Measurements from ENCODE around the gene MYBPHL.
A peak's percentile ranks its signal among the peaks of the same experiment; 100 is the strongest.

Gene MYBPHL, protein sequence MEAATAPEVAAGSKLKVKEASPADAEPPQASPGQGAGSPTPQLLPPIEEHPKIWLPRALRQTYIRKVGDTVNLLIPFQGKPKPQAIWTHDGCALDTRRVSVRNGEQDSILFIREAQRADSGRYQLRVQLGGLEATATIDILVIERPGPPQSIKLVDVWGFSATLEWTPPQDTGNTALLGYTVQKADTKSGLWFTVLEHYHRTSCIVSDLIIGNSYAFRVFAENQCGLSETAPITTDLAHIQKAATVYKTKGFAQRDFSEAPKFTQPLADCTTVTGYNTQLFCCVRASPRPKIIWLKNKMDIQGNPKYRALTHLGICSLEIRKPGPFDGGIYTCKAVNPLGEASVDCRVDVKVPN

GRCh38 chr1:109306832-109307273 is at the start of gene MYBPHL:
Gene MYBPHL, minus strand, starts transcription at chr1:109307011. Its CDS starts 20 bp downstream, at chr1:109306991.
- no peak for DNase-seq

- no peak for DNase-seq
Observed at GRCh38 chr1:109356505-109356904, 49.7 kb upstream of the MYBPHL start.

- no peak for DNase-seq
Observed at GRCh38 chr1:109354929-109355328, 48.1 kb upstream of the MYBPHL start.

DNA sequence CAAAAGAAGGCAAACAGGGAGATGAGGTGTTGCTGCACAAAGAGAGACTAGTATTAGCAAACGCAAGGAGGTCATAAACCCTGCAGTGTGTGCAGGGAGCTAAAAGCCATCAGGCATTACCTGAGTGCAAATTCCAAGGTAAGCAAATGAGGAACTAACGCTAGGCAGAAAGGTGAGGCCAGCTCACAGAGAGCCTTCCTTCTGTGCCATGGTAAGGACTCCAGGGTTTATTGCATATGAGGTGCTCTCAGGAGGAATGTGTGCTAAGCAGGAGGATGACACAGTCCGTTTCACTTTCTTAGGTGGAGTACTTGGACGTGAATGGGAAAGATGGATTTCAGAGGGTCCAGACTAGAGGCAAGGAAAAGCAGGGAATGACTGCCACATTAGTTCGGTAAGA is 44.6 kb upstream of the MYBPHL start:
- DNase-seq: no peak

DNA sequence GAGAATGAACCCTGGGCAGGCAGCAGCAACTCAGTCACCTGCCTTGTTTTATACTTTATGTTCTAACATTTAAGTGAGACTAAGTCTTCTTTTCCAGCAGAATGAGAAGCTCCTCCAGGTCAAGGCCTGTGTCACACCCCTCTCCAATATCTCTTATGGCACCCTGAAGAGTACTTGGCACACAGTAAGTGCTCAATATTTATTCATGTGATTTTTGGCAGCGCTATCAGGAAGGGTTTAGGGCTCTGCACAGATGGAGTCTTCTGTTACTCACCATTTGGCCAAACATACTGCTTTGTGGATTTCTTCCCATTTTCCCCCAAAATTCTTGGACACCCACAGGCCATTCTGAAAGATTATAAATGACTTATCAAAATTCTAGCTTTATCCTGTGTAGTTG is 43.8 kb upstream of the MYBPHL start:
- no peak for DNase-seq

- DNase-seq: no peak
Observed at GRCh38 chr1:109350182-109350581, 43.4 kb upstream of the MYBPHL start.

DNA sequence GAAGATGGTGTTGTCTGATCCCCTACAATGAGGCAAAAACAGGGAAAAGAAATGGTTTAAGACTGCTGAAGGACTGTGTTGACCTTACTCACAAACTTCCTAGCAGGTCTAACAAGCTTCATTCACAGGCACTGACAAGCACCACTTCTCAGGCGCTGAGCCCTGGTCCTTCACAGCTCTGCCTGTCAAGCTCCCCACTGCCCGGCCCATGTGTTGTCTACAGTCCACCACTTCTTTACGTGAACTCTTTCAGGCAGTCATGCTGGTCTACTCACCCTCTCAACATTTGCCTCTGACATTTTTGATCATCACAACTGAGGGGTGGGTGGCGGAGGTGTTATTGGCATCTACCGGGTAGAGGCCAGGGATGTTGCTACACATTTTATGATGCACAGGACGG is 40.7 kb upstream of the MYBPHL start:
- no peak for DNase-seq

GRCh38 chr1:109341944-109342930 is 35.4 kb upstream of the MYBPHL start:
- no peak for DNase-seq

- no peak for DNase-seq
Observed at GRCh38 chr1:109338608-109339007, 31.8 kb upstream of the MYBPHL start.

GRCh38 chr1:109338091-109338490 is 31.3 kb upstream of the MYBPHL start:
- DNase-seq: no peak

DNA sequence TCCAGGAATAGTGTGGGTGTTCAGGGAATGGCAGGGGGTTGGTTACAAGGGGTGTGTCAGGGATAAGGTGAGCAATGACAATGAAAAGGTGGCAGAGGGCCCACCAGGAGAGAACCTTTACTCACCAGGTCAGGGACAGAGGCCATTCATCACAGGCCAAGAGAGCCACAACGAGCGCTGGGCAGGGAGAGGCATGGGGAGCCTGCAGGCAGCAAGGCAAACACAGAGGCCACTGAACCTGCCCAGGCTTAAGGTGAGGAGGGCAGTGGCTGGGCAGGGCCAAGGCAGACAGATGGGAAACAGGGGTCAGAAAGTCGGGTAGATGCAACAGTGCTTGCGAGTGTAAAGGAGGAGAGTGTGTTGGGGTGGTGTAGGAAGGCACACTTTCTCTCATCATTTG is 28.3 kb upstream of the MYBPHL start:
- DNase-seq: no peak

- DNase-seq: no peak
Observed at GRCh38 chr1:109331113-109331512, 24.3 kb upstream of the MYBPHL start.

- no peak for DNase-seq
Observed at GRCh38 chr1:109327285-109327684, 20.5 kb upstream of the MYBPHL start.

DNA sequence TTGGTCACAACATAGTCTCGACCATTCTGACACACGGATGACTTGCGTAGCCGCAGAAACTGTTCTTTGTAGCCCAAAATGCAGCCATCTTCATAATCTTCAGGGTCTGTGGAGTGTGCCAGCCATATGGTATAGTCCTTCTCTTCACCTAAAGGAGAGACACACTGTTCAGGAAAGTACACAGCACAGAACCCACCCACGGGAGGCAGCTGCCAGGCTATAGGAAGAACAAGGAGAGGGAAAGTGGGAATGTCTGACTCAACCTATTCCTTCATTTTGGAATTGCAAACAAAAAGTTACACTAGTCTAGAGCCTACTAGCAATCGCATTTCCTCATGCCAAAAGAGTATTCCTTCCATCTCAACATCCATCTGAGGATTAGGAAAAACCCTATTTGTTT is 16.2 kb upstream of the MYBPHL start:
- no peak for DNase-seq

DNA sequence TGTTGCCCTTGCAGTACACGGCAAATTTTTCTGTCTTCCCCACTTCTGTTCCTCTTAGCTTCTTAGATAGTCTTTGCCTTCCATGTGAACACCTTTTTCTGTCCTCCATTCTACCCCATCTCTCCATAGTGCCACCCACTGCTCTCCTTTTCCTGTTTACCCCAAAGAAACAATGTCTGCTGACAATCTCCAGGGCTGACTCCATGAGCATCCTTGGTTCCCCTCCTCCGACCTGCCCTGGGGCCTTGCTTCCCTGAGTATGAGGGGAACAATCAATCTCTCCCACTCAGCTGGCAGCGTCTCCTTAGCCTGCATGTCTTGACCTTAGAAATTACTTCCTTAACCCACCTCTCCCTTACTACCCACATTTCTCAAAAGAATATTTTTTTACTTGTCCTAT is 12.3 kb upstream of the MYBPHL start:
- no peak for DNase-seq

GRCh38 chr1:109316506-109316905 is 9.7 kb upstream of the MYBPHL start:
- no peak for DNase-seq

DNA sequence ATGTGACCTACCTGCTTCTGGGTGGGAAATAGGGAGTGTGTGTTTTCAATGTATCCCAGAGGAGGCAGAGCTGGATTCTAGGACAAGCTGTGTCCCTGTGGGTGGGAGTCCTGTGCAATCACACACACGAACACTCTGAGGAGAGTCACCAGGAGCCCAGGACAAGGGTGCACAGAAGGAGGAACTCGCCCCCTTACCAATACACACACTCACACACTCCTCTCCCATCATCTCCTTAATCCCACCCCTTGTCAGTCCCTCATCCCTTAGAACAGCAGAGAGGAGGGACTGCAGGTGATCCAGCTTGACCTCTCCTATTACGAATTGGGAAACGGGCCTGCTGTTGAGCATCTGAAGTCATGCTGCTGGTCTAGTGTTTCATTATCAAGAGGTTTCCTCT is 8.5 kb upstream of the MYBPHL start:
- no peak for DNase-seq

DNA sequence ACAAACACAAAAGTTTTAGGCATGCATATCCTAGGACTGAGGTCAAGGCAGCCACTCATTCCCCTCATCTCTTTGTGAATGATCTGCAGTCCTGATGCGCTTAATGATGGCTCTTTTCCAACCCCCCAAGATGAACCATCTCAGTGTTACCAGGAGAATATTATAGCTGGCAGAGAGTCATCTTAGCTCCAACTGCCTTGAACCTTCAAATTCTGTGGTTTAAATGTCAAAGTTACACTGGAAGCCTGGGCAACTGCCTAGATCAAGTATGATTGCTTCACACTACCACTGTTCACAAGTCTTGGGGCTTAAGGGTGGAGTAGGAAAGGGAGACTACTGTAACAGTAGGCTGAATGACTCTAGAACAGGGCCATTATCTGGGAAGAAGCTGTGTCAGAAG is 8.0 kb upstream of the MYBPHL start:
- DNase-seq: no peak

DNA sequence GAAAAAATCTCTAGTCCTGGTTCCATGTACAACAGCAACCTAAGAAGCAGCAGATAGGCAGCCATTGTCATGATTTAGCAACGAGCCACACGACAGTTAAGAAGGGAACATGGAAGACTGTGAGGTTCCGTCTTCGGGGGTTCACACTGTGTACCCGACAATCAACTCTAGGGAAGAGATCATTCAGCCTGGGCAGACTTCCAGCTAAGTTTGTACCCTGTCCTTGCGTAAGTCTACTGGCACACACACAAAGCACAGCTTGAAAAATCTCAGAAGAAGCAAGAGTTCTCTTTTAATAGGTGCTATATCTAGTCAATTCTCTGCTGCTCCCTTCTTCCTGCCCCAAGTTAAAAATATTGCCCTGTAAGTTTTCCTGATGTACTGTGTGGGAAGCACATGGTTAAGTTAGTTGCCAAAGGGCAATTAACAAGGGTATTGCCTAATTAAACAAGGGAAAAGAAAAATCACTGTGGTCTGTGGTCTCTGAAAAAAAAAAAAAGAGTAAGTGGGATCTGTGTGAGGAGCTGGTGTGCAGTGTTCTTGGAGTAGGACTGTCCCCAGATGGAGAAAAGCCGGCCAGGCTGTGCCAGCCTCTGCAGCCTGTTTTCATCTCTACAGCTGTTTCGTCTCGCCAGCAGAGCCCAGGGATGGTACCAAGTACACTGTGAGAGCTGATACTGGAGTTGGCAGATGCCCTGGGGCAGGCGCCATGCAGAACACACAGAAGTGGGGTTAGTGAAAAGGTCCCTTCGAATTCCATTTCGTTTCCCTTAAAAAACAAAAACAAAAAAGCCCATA is 6.4 kb upstream of the MYBPHL start:
- peak; percentile 59 to 64 for DNase-seq

DNA sequence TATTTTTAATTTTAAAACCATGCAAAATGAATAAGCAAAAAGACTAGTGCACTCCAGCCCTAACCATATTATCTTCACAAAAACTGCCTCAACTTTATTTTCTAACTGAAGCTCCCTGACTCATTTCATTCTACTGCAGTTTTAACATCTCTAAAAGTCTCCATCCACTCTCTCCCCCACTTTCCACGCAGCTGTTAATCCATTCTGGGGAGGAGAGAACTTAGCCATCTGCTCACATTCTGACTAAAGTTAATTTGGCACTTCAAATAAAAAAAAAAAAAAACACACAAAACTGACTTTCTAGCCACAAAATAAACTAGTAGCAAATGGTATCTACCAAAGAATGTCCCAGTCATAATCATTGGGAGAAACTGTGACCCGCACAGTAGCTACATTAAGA is 5.4 kb upstream of the MYBPHL start:
- DNase-seq: no peak

GRCh38 chr1:109309347-109309746 is 2.5 kb upstream of the MYBPHL start:
- DNase-seq: no peak

- DNase-seq: no peak
Observed at GRCh38 chr1:109307274-109308021, 637 bp upstream of the MYBPHL start.
